H1 (cell line): ENCODE data around the gene CDKN2B-AS1. TPM values are rescaled to one million over a fixed set of nuclear protein-coding genes. Genes with fewer than 3 reads are reported as not detected.

Source experiments
- CTCF ChIA-PET: fragments of 300-600 bp; sonication (Branson Sonifier 250); formaldehyde crosslinking; loops from one replicate; lab custom pipeline; 2021; ENCODE audit not compliant: partially characterized antibody; lab: Charles Lee
- POLR2A ChIA-PET: fragments of 300-600 bp; sonication (Branson Sonifier 250); formaldehyde crosslinking; loops from one replicate; lab custom pipeline; 2021; ENCODE audit warnings: inconsistent platforms; ENCODE audit not compliant: partially characterized antibody; lab: Charles Lee
- DNase-seq, 2 experiments: peaks; one replicate each; pipeline versions ENCODE4 v3.0.0 to v3.0.0-alpha.2; 2010 to 2022; ENCODE audit warnings: low spot score in 2 of 2, low read depth in 1 of 2, mixed read lengths in 1 of 2
- FAIRE-seq: peaks from 2 replicates; lab custom pipeline; 2011; peaks lifted over from hg19 to GRCh38; lab: Jason Lieb, UNC
- H2AFZ ChIP-seq: 2 replicates; pipeline ENCODE4 v1.8.1; 2012; ENCODE audit warnings: low read length, inconsistent platforms
- H2AK5ac ChIP-seq: 2 replicates; pipeline ENCODE4 v1.6.1; 2013; ENCODE audit warnings: low read depth, low read length
- H2BK120ac ChIP-seq: replicated peaks from 2 replicates; pipeline ENCODE3; 2013; ENCODE audit warnings: low read depth, low read length, inconsistent platforms
- H2BK12ac ChIP-seq: 2 replicates; pipeline ENCODE4 v1.6.1; 2013; ENCODE audit warnings: low read depth, low read length
- H2BK15ac ChIP-seq: 2 replicates; pipeline ENCODE4 v1.6.1; 2013; ENCODE audit warnings: low read length
- H2BK20ac ChIP-seq: 2 replicates; pipeline ENCODE4 v1.6.1; 2013; ENCODE audit warnings: low read length
- H2BK5ac ChIP-seq: 2 replicates; pipeline ENCODE4 v1.6.1; 2013; ENCODE audit warnings: low read depth, low read length
- H3K14ac ChIP-seq: 2 replicates; pipeline ENCODE4 v1.6.1; 2013; ENCODE audit warnings: inconsistent platforms; ENCODE audit not compliant: insufficient read length
- H3K18ac ChIP-seq: 2 replicates; pipeline ENCODE4 v1.6.1; 2013; ENCODE audit warnings: low read length; ENCODE audit errors: extremely low read depth
- H3K23ac ChIP-seq: 2 replicates; pipeline ENCODE4 v1.6.1; 2013; ENCODE audit warnings: inconsistent platforms; ENCODE audit not compliant: insufficient read length
- H3K23me2 ChIP-seq: 2 replicates; pipeline ENCODE4 v1.6.1; 2013; ENCODE audit warnings: low read depth, low read length
- H3K27ac ChIP-seq: 2 replicates; pipeline ENCODE4 v1.6.1; 2011; ENCODE audit warnings: low read depth, low read length, inconsistent platforms
- H3K27me3 ChIP-seq, 4 experiments: replicated peaks in 1 of 4; 1 replicate in 1 of 4; 2 replicates in 3 of 4; pipeline versions ENCODE4 v1.6.1 to v1.8.1; 2011 to 2013; ENCODE audit warnings: low read length in 3 of 4, mild to moderate bottlenecking in 3 of 4, inconsistent platforms in 2 of 4, mixed read lengths in 2 of 4, moderate library complexity in 1 of 4; ENCODE audit not compliant: control insufficient read depth in 3 of 4, insufficient read depth in 3 of 4; ENCODE audit errors: extremely low read depth in 1 of 4
- H3K36me3 ChIP-seq, 4 experiments: 2 replicates each; pipeline versions ENCODE4 v1.6.1 to v1.8.1; 2011 to 2013; ENCODE audit warnings: mild to moderate bottlenecking in 4 of 4, low read length in 3 of 4, moderate library complexity in 2 of 4, control low read depth in 1 of 4, inconsistent platforms in 1 of 4; ENCODE audit not compliant: insufficient read depth in 4 of 4, control insufficient read depth in 2 of 4
- H3K4ac ChIP-seq: replicated peaks from 2 replicates; pipeline ENCODE3; 2013; ENCODE audit warnings: low read length, low read depth, mixed read lengths, inconsistent platforms; ENCODE audit not compliant: insufficient read length
- H3K4me1 ChIP-seq, 4 experiments: replicated peaks in 1 of 4; 1 replicate in 1 of 4; 2 replicates in 3 of 4; pipeline versions ENCODE4 v1.6.1 to v1.8.1; 2011 to 2013; ENCODE audit warnings: low read length in 3 of 4, inconsistent platforms in 2 of 4, mixed read lengths in 1 of 4; ENCODE audit not compliant: insufficient read depth in 4 of 4, control insufficient read depth in 3 of 4
- H3K4me2 ChIP-seq, 2 experiments: 2 replicates each; pipeline versions ENCODE4 v1.6.1 to v1.8.1; 2011 to 2013; ENCODE audit warnings: low read depth in 2 of 2, low read length in 2 of 2, control low read depth in 1 of 2, inconsistent platforms in 1 of 2, mild to moderate bottlenecking in 1 of 2; ENCODE audit not compliant: insufficient read depth in 1 of 2
- H3K4me3 ChIP-seq, 4 experiments: fragments of 200-600, 300-600 bp in 1 of 4; sonication (generic), shearing (Covaris generic), sonication (Bioruptor Twin) in 1 of 4; 2 replicates each; pipeline versions ENCODE4 v1.5.1 to v1.8.1; 2011 to 2016; ENCODE audit warnings: low read length in 4 of 4, low read depth in 3 of 4, control low read depth in 2 of 4, inconsistent platforms in 2 of 4, mild to moderate bottlenecking in 2 of 4, mixed read lengths in 1 of 4, moderate library complexity in 1 of 4; ENCODE audit not compliant: insufficient read depth in 2 of 4; ENCODE audit errors: extremely low read depth in 1 of 4
- H3K56ac ChIP-seq: replicated peaks from 2 replicates; pipeline ENCODE3; 2013; ENCODE audit warnings: low read depth, mild to moderate bottlenecking, mixed read lengths, low read length, inconsistent platforms; ENCODE audit not compliant: insufficient read length
- H3K79me1 ChIP-seq: 2 replicates; pipeline ENCODE4 v1.6.1; 2013; ENCODE audit warnings: low read depth, low read length, control low read depth
- H3K79me2 ChIP-seq, 2 experiments: 2 replicates each; pipeline versions ENCODE4 v1.6.1 to v1.8.1; 2012 to 2013; ENCODE audit warnings: low read length in 2 of 2, mild to moderate bottlenecking in 2 of 2, inconsistent platforms in 1 of 2; ENCODE audit not compliant: insufficient read depth in 2 of 2, control insufficient read depth in 1 of 2
- H3K9ac ChIP-seq, 4 experiments: replicated peaks in 1 of 4; 1 replicate in 1 of 4; 2 replicates in 3 of 4; pipeline versions ENCODE4 v1.6.1 to v1.8.1; 2011 to 2013; ENCODE audit warnings: low read depth in 3 of 4, low read length in 3 of 4, control low read depth in 2 of 4, mild to moderate bottlenecking in 2 of 4, moderate library complexity in 2 of 4, inconsistent platforms in 1 of 4; ENCODE audit errors: extremely low read depth in 1 of 4
- H3K9me3 ChIP-seq, 2 experiments: 2 replicates each; pipeline versions ENCODE4 v1.6.1 to v1.8.1; 2012 to 2013; ENCODE audit warnings: mild to moderate bottlenecking in 2 of 2, moderate library complexity in 2 of 2, control low read depth in 1 of 2, inconsistent platforms in 1 of 2, low read depth in 1 of 2, low read length in 1 of 2, mixed read lengths in 1 of 2; ENCODE audit not compliant: insufficient read depth in 2 of 2
- H4K20me1 ChIP-seq, 2 experiments: replicated peaks in 1 of 2; 2 replicates each; pipeline versions ENCODE3 to v1.8.1; 2011 to 2013; ENCODE audit warnings: inconsistent platforms in 2 of 2, low read length in 2 of 2, mild to moderate bottlenecking in 1 of 2; ENCODE audit not compliant: insufficient read depth in 2 of 2, control insufficient read depth in 1 of 2
- H4K5ac ChIP-seq: 2 replicates; pipeline ENCODE4 v1.6.1; 2013; ENCODE audit warnings: low read length, low read depth, mixed read lengths, inconsistent platforms; ENCODE audit not compliant: insufficient read length
- H4K8ac ChIP-seq: 2 replicates; pipeline ENCODE4 v1.8.0; 2013; ENCODE audit warnings: mild to moderate bottlenecking, moderate library complexity, low read length, inconsistent platforms; ENCODE audit not compliant: insufficient read depth; ENCODE audit errors: extremely low read depth
- H4K91ac ChIP-seq: replicated peaks from 2 replicates; pipeline ENCODE3; 2013; ENCODE audit warnings: low read length, mixed read lengths, inconsistent platforms; ENCODE audit not compliant: insufficient read length
- CBX8 ChIP-seq: fragments of 300-800, 300-1000 bp; sonication (generic); IDR thresholded peaks from 2 replicates; pipeline ENCODE4 v1.7.1; 2016; ENCODE audit warnings: low read depth, low read length, borderline replicate concordance
- CHD1 ChIP-seq: IDR thresholded peaks from 2 replicates; pipeline ENCODE4 v1.6.1; 2012; ENCODE audit warnings: low read depth, low read length, improper control_type of control experiment
- CTBP2 ChIP-seq: IDR thresholded peaks from 2 replicates; pipeline ENCODE4 v1.7.0; 2011; ENCODE audit warnings: borderline replicate concordance, mild to moderate bottlenecking, moderate library complexity, mixed read lengths, low read length; ENCODE audit not compliant: insufficient read depth, insufficient read length
- HDAC6 ChIP-seq: IDR thresholded peaks from one replicate; pipeline ENCODE4 v1.7.1; 2012; ENCODE audit warnings: low read depth, mild to moderate bottlenecking, inconsistent platforms, low read length, moderate library complexity
- JUN ChIP-seq: IDR thresholded peaks from 2 replicates; pipeline ENCODE4 v1.6.1; 2011; ENCODE audit warnings: low read depth, mild to moderate bottlenecking, improper control_type of control experiment, low read length
- KDM5A ChIP-seq: fragments of 200-600 bp; IDR thresholded peaks from 2 replicates; pipeline ENCODE4 v1.7.1; 2012; ENCODE audit warnings: mild to moderate bottlenecking, low read length, inconsistent platforms, mixed read lengths
- POLR2AphosphoS5 ChIP-seq: IDR thresholded peaks from 2 replicates; pipeline ENCODE4 v1.6.1; 2011; ENCODE audit warnings: low read depth, low read length
- RFX5 ChIP-seq: IDR thresholded peaks from 2 replicates; pipeline ENCODE4 v1.6.1; 2011; ENCODE audit warnings: low read depth, low read length, improper control_type of control experiment, borderline replicate concordance
- RNF2 ChIP-seq: fragments of 200-900, 300-1000 bp; sonication (generic); IDR thresholded peaks from 2 replicates; pipeline ENCODE4 v1.7.1; 2016; ENCODE audit warnings: borderline replicate concordance, low read depth, mild to moderate bottlenecking, antibody characterized with exemption, low read length; ENCODE audit not compliant: poor library complexity, severe bottlenecking; ENCODE audit errors: missing control alignments
- SIN3A ChIP-seq, 2 experiments: IDR thresholded peaks in 1 of 2; conservative IDR thresholded peaks in 1 of 2; 2 replicates each; pipeline ENCODE4 v1.6.1; 2011 to 2012; ENCODE audit warnings: low read length in 2 of 2, improper control_type of control experiment in 1 of 2, low read depth in 1 of 2, mild to moderate bottlenecking in 1 of 2
- SIX5 ChIP-seq: IDR thresholded peaks from 2 replicates; pipeline ENCODE4 v1.6.1; 2011; ENCODE audit warnings: mild to moderate bottlenecking, low read depth, low read length
- SP2 ChIP-seq: IDR thresholded peaks from 2 replicates; pipeline ENCODE4 v1.6.1; 2012; ENCODE audit warnings: mild to moderate bottlenecking, low read length, inconsistent platforms
- TAF1 ChIP-seq: IDR thresholded peaks from 2 replicates; pipeline ENCODE4 v1.6.1; 2011; ENCODE audit warnings: mild to moderate bottlenecking, low read depth, low read length
- TEAD4 ChIP-seq: IDR thresholded peaks from 2 replicates; pipeline ENCODE4 v1.6.1; 2012; ENCODE audit warnings: low read depth, low read length, inconsistent platforms, mixed read lengths
- WGBS, 2 experiments: shearing (Covaris generic) in 1 of 2; methylation state at CpG; one replicate each; pipeline versions ENCODE4 v1.1.6 to v1.1.7; 2013 to 2015; ENCODE audit warnings: low lambda C conversion rate in 2 of 2, mixed read lengths in 2 of 2, inconsistent platforms in 1 of 2, low coverage in 1 of 2, missing lambda C conversion rate in 1 of 2; ENCODE audit not compliant: insufficient replicate concordance in 2 of 2, insufficient coverage in 1 of 2, insufficient read length in 1 of 2; ENCODE audit errors: extremely low coverage in 1 of 2, missing lambda C conversion rate in 1 of 2; 5-methylcytosine and 5-hydroxymethylcytosine counted together
- polyA plus RNA-seq, 7 experiments: library from polyadenylated mRNA; depleted of rRNA in 3 of 7; stranded (reverse) in 5 of 7; unstranded in 2 of 7; fragments of >200 nt in 5 of 7; fragments of 200-250 nt in 2 of 7; gene quantifications; 1 replicate in 5 of 7; 2 replicates in 1 of 7; 4 replicates in 1 of 7; pipeline versions ENCODE4 v1.2.1 to v1.2.3, GENCODE V29; 2011 to 2013; ENCODE audit warnings: missing spikeins in 2 of 7, mixed read lengths in 2 of 7
- total RNA-seq: library from RNA; stranded (reverse); fragmentation: NEBNext Ultra II Directional; extraction: Animal tissue kit (Norgen Biotek cat#: 25700); gene quantifications from 2 replicates; pipeline ENCODE4 v1.2.1, GENCODE V29; 2021

CDKN2B-AS1 gene
- total and polyA plus RNA-seq, 2 of the 8 experiments (the other 6 are each of a cell fraction or from before 2014, with no cell fraction given): not detected

GRCh38 chr9:22054529-22054928 lies 59.9 kb downstream of the CDKN2B-AS1 start:
- Histone ChIP-seq H4K20me1 (no peaks in the 10 kb centered on the region), H3K27ac (no peak overlapping the region), H3K4ac (no peak overlapping the region), H2BK5ac (no peak overlapping the region), H3K23ac (no peak overlapping the region), H4K91ac (no peak overlapping the region), H3K79me2 (no peaks in the 10 kb centered on the region), H2BK20ac (no peak overlapping the region), H3K79me1 (no peaks in the 10 kb centered on the region)
- FAIRE-seq: no peak
- CTCF ChIA-PET: interaction anchor here (0.7 to 3.3 kb wide), 5 partner anchors 14 to 172 kb away, joined by 3 to 18 read pairs (median 4); partner anchors contain the start of gene CDKN2B
- 100% methylated on average over 2 of the region's 2 CpGs; no CpG with 5 or more reads in 1 of the 2 experiments for WGBS, 2 experiments
- TF ChIP-seq CTBP2 (no peak), CHD1 (no peak), SIN3A (conservative IDR thresholded peaks at IDR 0.05 in 1 of 2, IDR thresholded peaks at IDR 0.05 in 1 of 2; ENCODE audit: low read depth in 1 of 2, low read length in 2 of 2) (no peak), TAF1 (no peak), RFX5 (no peak), HDAC6 (no peak), KDM5A (no peak), SP2 (no peak), JUN (no peak), CBX8 (no peak), SIX5 (no peak), TEAD4 (no peak), POLR2AphosphoS5 (no peak), RNF2 (no peak)
- TF ChIP-seq, all 59 proteins: peak for 0
- H3K27me3 ChIP-seq: no peaks in the 10 kb centered on the region
- H2BK12ac ChIP-seq: no peak overlapping the region
- no peak overlapping the region for H2BK120ac ChIP-seq
- no peak overlapping the region for H3K4me3 ChIP-seq
- no peak overlapping the region for H3K18ac ChIP-seq
- no peak overlapping the region for H4K8ac ChIP-seq
- POLR2A ChIA-PET: no interaction called here
- no peak overlapping the region for H3K9ac ChIP-seq
- no peak overlapping the region for H3K4me2 ChIP-seq
- H3K56ac ChIP-seq: no peak overlapping the region
- H4K5ac ChIP-seq: no peak overlapping the region
- no peak for DNase-seq
- H2AFZ ChIP-seq: no peak overlapping the region
- H3K23me2 ChIP-seq: no peaks in the 10 kb centered on the region
- H3K4me1 ChIP-seq: no peaks in the 10 kb centered on the region
- H2AK5ac ChIP-seq: no peak overlapping the region
- no peak overlapping the region for H2BK15ac ChIP-seq
- H3K14ac ChIP-seq: no peak overlapping the region
- no peaks in the 10 kb centered on the region for H3K9me3 ChIP-seq
- H3K36me3 ChIP-seq: no peaks in the 10 kb centered on the region
